ENCODE measurements around the gene ISCU. TPM values are rescaled to one million over a fixed set of nuclear protein-coding genes. Genes with fewer than 3 reads are reported as not detected.

Gene ISCU
- total and polyA plus RNA-seq, 2 donors (not counting 3 experiments of a cell fraction or from before 2014, with no cell fraction given), result 74.8 to 78.6 TPM

DNA sequence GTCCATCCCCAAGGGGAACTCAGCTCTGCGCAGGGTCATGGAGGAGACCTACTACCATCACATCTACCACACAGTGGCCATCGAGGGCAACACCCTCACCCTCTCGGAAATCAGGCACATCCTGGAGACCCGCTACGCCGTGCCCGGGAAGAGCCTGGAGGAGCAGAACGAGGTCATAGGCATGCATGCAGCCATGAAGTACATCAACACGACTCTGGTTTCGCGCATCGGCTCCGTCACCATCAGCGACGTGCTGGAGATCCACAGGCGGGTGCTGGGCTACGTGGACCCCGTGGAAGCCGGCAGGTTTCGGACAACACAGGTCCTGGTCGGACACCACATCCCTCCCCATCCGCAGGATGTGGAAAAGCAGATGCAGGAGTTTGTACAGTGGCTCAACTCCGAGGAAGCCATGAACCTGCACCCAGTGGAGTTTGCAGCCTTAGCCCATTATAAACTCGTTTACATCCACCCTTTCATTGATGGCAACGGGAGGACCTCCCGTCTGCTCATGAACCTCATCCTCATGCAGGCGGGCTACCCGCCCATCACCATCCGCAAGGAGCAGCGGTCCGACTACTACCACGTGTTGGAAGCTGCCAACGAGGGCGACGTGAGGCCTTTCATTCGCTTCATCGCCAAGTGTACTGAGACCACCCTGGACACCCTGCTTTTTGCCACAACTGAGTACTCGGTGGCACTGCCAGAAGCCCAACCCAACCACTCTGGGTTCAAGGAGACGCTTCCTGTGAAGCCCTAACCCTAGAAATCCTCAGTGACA lies 43.5 kb upstream of the ISCU start:
- Histone ChIP-seq H3K27ac (ENCODE audit: insufficient read depth, low read depth, low read length) (no peak overlapping the region), H3K9me1 (replicated peaks; ENCODE audit: control insufficient read depth, extremely low read depth, insufficient read depth, low read length) (no peaks in the 10 kb centered on the region), H3K4me2 (ENCODE audit: insufficient read depth, low read length) (no peak overlapping the region), H3K9ac (replicated peaks; ENCODE audit: extremely low read depth, insufficient read depth, low read length) (no peak overlapping the region), H3K27me3 (ENCODE audit: control insufficient read depth in 2 of 2, insufficient read depth in 2 of 2, low read length in 2 of 2) (no peaks in the 10 kb centered on the region), H3K79me2 (ENCODE audit: control insufficient read depth, insufficient read depth, low read length) (no peaks in the 10 kb centered on the region), H3K4me1 (ENCODE audit: control insufficient read depth, extremely low read depth, insufficient read depth, low read length) (peaks cover 7% of the 10 kb centered on the region), H2AFZ (ENCODE audit: low read depth, low read length) (no peak overlapping the region), H3K36me3 (ENCODE audit: control insufficient read depth in 2 of 2, extremely low read depth in 1 of 2, insufficient read depth in 2 of 2, low read length in 2 of 2) (peaks cover 10 to 50% of the 10 kb centered on the region in 2 experiments), H3K4me3 (replicated peaks in 1 of 3; ENCODE audit: insufficient read depth in 1 of 3, low read depth in 1 of 3, low read length in 3 of 3) (no peak overlapping the region), H3K9me3 (replicated peaks; ENCODE audit: control insufficient read depth, insufficient read depth, low read length) (no peaks in the 10 kb centered on the region), H4K20me1 (replicated peaks; ENCODE audit: control insufficient read depth, extremely low read depth, insufficient read depth, low read length) (no peaks in the 10 kb centered on the region)
- FAIRE-seq (no peak), DNase-seq (ENCODE audit: low read depth, low spot score) (no peak)
- ChIA-PET CTCF (no interaction called here), POLR2A (no interaction called here)
- no TSS peak for BruUV-seq (replicated peaks)
- intact Hi-C loops (cut with micrococcal nuclease), result loop anchor here (5.0 to 10.0 kb wide), 4 partner anchors 98 to 1424 kb away; partner anchors contain the start of gene CRY1
- peak; percentile 9 for TF ChIP-seq POLR2AphosphoS5 (IDR thresholded peaks at IDR 0.05; ENCODE audit: insufficient read depth, low read depth, low read length)
- TF ChIP-seq, protein P1, sequence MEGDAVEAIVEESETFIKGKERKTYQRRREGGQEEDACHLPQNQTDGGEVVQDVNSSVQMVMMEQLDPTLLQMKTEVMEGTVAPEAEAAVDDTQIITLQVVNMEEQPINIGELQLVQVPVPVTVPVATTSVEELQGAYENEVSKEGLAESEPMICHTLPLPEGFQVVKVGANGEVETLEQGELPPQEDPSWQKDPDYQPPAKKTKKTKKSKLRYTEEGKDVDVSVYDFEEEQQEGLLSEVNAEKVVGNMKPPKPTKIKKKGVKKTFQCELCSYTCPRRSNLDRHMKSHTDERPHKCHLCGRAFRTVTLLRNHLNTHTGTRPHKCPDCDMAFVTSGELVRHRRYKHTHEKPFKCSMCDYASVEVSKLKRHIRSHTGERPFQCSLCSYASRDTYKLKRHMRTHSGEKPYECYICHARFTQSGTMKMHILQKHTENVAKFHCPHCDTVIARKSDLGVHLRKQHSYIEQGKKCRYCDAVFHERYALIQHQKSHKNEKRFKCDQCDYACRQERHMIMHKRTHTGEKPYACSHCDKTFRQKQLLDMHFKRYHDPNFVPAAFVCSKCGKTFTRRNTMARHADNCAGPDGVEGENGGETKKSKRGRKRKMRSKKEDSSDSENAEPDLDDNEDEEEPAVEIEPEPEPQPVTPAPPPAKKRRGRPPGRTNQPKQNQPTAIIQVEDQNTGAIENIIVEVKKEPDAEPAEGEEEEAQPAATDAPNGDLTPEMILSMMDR (IDR thresholded peaks at IDR 0.05; ENCODE audit: extremely low read depth in 1 of 2, insufficient read depth in 1 of 2, low read depth in 1 of 2, low read length in 2 of 2), result no peak
- dilution Hi-C loops (cut with MboI; ENCODE audit: extremely low pct_ligation_motif_present, low sequenced_read_pairs), result no loop called here

DNA sequence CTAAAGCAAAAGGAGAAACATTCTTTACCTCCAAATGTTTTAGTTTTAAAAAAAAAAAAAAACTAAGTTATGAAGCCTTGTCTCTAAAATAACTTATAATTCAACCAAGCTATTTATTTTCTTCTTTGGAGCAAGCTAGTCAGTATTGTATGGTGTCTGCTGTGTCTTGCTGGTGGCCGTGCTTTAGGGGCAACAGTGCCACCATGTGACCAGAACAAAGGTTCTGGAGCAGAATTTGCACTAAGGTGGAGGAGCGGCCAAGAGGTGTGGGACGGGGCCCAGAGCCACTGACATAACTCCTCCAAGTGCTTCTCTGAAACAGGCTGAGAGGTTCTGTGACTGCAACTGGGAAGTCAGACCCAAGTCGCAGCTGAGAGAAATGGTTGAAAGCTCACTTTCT lies 42.8 kb upstream of the ISCU start:
- CTCF ChIA-PET, result interaction anchor here (1.1 kb wide), 1 partner anchor 98 kb away, joined by 5 read pairs; no protein-coding TSS in a partner anchor
- Histone ChIP-seq H3K36me3 (ENCODE audit: control insufficient read depth in 2 of 2, extremely low read depth in 1 of 2, insufficient read depth in 2 of 2, low read length in 2 of 2) (peaks cover 15 to 57% of the 10 kb centered on the region in 2 experiments), H4K20me1 (replicated peaks; ENCODE audit: control insufficient read depth, extremely low read depth, insufficient read depth, low read length) (no peaks in the 10 kb centered on the region), H3K4me3 (replicated peaks in 1 of 3; ENCODE audit: insufficient read depth in 1 of 3, low read depth in 1 of 3, low read length in 3 of 3) (no peak overlapping the region), H3K79me2 (ENCODE audit: control insufficient read depth, insufficient read depth, low read length) (no peaks in the 10 kb centered on the region), H3K9me3 (replicated peaks; ENCODE audit: control insufficient read depth, insufficient read depth, low read length) (no peaks in the 10 kb centered on the region), H3K27me3 (ENCODE audit: control insufficient read depth in 2 of 2, insufficient read depth in 2 of 2, low read length in 2 of 2) (no peaks in the 10 kb centered on the region), H3K9ac (replicated peaks; ENCODE audit: extremely low read depth, insufficient read depth, low read length) (no peak overlapping the region), H3K9me1 (replicated peaks; ENCODE audit: control insufficient read depth, extremely low read depth, insufficient read depth, low read length) (no peaks in the 10 kb centered on the region), H3K4me1 (ENCODE audit: control insufficient read depth, extremely low read depth, insufficient read depth, low read length) (peaks cover 7% of the 10 kb centered on the region), H2AFZ (ENCODE audit: low read depth, low read length) (no peak overlapping the region), H3K4me2 (ENCODE audit: insufficient read depth, low read length) (no peak overlapping the region), H3K27ac (ENCODE audit: insufficient read depth, low read depth, low read length) (no peak overlapping the region)
- no TSS peak for BruUV-seq (replicated peaks)
- DNase-seq (ENCODE audit: low read depth, low spot score), result no peak
- no peak for FAIRE-seq
- dilution Hi-C loops (cut with MboI; ENCODE audit: extremely low pct_ligation_motif_present, low sequenced_read_pairs) (no loop called here), intact Hi-C loops (cut with micrococcal nuclease) (loop anchor here (5.0 to 10.0 kb wide), 4 partner anchors 98 to 1425 kb away; partner anchors contain the start of gene CRY1)
- TF ChIP-seq GATA2 (IDR thresholded peaks at IDR 0.05; ENCODE audit: insufficient read depth, insufficient read length, low read depth, low read length), result no peak
- TF ChIP-seq MYC (IDR thresholded peaks at IDR 0.05; ENCODE audit: low read depth, low read length), result no peak
- TF ChIP-seq, protein P2, sequence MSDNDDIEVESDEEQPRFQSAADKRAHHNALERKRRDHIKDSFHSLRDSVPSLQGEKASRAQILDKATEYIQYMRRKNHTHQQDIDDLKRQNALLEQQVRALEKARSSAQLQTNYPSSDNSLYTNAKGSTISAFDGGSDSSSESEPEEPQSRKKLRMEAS (IDR thresholded peaks at IDR 0.05; ENCODE audit: insufficient read depth, insufficient read length), result no peak
- no peak for TF ChIP-seq EZH2 (IDR thresholded peaks at IDR 0.05; ENCODE audit: borderline replicate concordance, low read depth, low read length, severe bottlenecking)
- TF ChIP-seq POLR2A (IDR thresholded peaks at IDR 0.05; ENCODE audit: low read depth, low read length), result no peak
- no peak for TF ChIP-seq FOS (IDR thresholded peaks at IDR 0.05; ENCODE audit: borderline replicate concordance, insufficient read depth, low read length)
- no peak for TF ChIP-seq JUN (IDR thresholded peaks at IDR 0.05; ENCODE audit: borderline replicate concordance, insufficient read depth, insufficient read length, low read depth)
- TF ChIP-seq, protein P1 (IDR thresholded peaks at IDR 0.05; ENCODE audit: extremely low read depth in 1 of 2, insufficient read depth in 1 of 2, low read depth in 1 of 2, low read length in 2 of 2), result no peak
- no peak for TF ChIP-seq POLR2AphosphoS5 (IDR thresholded peaks at IDR 0.05; ENCODE audit: insufficient read depth, low read depth, low read length)
- POLR2A ChIA-PET, result no interaction called here
